ENCODE measurements around the gene DIPK1A.
A peak's percentile ranks its signal among the peaks of the same experiment; 100 is the strongest.
"Not testable (repeated sequence)": the region's sequence is repeated elsewhere in the genome, so short reads cannot be mapped to it uniquely, and the experiment has no call there.

The DIPK1A gene

GRCh38 chr1:92921031-92922023, 39.9 kb downstream of the DIPK1A start:
- no peak for DNase-seq

- DNase-seq, result no peak
Measured at GRCh38 chr1:92916899-92917298, 44.4 kb downstream of the DIPK1A start.

DNA sequence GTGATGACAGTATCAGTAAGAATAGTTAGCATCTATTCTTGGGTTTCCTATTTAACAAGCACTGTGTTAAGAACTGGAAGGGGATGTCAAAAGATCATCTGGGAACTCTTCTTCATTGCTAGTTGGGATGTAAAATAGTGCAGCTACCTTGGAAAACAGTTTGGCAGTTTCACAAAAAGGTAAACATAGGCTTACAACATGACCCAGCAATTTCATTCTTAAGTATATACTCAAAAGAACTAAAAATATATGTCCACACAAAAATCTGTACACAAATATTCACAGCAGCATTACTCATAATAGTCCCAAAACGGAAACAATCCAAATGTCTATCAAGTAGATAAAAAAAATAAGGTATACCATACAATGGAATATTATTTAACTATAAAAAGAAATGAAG, 45.7 kb downstream of the DIPK1A start:
- DNase-seq, result no peak

DNA sequence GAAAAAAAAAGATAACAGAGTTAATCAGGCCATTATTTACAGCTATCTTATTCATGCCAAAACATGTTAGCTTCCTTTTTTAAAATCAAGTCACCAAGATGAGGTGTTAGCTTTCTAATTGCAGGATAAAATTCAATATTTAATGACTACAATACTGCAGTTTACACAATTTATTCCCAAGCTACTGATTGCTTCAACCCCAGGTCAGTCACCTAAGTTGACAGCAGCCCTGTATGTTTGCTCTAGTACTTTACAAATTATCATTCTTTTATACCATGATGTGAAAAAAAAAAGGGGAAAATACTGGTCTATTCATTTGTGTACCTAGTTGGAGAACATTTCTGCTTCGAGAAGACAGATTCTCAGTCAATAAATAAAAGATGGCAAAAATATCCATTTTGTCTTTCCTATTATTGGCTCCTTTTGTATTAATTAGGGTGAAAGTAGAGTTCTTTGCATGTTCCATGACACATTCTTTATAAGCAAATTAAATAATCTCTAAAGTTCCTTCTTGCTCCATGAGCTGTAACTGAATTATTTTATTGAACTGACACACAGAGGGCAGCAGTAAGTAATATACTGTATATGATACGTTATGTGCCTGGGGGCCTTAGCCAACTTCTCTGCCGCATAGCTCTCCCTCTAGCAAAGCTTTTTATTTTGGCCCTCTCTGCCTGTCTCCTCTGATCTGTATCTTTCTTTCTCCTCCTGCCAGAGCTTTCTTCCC, 48.0 kb downstream of the DIPK1A start:
- no peak for DNase-seq

DNA sequence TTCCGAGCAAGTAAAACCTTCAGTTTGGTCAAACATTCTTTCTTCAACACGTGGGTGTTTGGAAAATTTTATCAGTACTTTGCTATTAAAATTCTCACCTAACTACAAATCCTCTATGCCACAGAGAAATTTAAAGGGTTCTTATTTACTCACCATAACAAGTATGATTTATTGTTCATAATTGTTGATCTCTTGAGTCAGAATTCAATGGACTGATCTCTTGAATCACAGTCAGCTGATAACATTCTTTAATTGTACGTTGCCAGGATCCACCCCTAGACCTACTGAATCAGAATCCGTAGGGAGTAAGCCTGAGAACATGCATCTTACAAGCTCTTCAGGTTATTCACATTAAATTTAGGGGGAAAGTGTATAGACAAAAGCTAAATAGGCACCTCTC, 51.2 kb downstream of the DIPK1A start:
- DNase-seq, result no peak

DNA sequence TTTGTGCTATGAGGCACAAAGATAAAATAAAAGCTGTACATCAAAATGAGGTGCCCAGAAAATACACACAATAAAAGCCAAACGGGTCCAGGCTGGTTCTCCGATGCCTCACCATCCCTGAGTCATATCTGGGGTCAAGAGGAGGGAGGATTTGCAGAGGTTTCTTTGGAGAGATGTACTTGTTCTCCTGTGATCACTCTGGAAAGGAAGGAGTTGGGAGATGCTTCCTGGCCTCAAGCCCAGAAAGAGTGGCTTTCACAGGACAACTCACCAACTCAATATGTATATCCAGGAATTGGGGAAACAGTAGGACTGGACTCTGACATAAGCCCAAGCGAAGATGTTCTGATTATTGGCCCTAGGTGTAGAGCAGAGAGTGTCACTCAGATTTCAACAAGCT, 51.9 kb downstream of the DIPK1A start:
- peak in 1 of 56 donors; percentile 23 for DNase-seq

- DNase-seq, result no peak
Measured at GRCh38 chr1:92907949-92908684, 53.1 kb downstream of the DIPK1A start.

- no peak for DNase-seq
Measured at GRCh38 chr1:92903765-92904164, 57.5 kb downstream of the DIPK1A start.

GRCh38 chr1:92902406-92902744, 58.9 kb downstream of the DIPK1A start:
- DNase-seq, result no peak

GRCh38 chr1:92901699-92902405, 59.4 kb downstream of the DIPK1A start:
- DNase-seq, result no peak

GRCh38 chr1:92901126-92901525, 60.1 kb downstream of the DIPK1A start:
- DNase-seq, result no peak

- DNase-seq, result no peak
Measured at GRCh38 chr1:92900539-92900938, 60.7 kb downstream of the DIPK1A start.

DNA sequence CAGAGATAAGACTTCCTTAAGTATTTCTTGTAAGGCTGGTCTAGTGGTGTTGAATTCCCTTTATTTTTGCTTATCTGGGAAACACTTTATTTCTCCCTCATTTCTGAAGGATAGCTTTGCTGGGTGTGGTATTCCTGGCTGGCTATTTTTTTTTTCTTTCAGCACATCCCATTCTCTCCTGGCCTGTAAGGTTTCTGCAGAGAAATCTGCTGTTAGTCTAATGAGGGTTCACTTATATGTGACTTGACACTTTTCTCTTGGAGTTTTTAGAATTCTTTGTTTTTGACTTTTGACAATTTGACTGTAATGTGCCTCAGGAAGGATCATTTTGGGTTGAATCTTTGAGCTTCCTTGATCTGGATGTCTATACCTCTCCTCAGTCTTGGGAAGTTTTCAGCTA, 61.5 kb downstream of the DIPK1A start:
- DNase-seq, result no peak

DNA sequence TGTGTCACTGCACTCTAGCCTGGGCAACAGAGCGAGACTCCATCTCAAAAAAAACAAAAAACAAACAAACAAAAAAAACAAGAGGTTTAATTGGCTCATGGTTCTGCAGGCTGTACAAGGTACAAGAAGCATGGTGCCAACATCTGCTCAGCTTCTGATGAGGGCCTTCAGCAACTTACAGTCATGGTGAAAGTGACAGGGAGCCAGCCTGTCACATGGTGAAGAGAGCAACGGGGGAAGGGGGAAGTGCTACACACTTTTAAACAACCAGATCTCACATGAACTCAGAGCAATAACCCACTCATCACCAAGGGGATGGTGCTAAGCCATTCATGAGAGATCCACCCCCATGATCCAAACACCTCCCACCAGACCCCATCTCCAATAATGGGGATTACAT, 63.2 kb downstream of the DIPK1A start:
- DNase-seq, result not testable (repeated sequence)

DNA sequence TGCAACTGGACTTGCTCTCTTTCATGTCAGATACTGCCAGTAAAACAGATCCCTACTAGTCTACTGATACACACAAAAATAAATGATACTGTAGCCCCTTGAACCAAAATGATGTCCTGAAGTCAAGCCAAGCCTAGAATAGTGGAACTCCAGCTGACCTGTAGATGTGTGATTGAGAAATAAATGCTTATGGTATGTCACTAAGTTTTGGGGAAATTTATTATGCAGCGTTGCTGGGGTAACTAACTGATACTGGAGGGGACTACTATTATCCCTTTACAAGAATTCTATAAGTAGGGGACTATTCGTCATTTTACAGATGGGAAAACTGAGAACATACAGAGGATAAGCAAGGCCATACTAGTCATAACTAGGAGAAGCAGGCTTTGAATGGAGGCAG, 73.8 kb downstream of the DIPK1A start:
- no peak for DNase-seq

- DNase-seq, result no peak
Measured at GRCh38 chr1:92886886-92887419, 74.3 kb downstream of the DIPK1A start.

- DNase-seq, result no peak
Measured at GRCh38 chr1:92884195-92884594, 77.1 kb downstream of the DIPK1A start.

DNA sequence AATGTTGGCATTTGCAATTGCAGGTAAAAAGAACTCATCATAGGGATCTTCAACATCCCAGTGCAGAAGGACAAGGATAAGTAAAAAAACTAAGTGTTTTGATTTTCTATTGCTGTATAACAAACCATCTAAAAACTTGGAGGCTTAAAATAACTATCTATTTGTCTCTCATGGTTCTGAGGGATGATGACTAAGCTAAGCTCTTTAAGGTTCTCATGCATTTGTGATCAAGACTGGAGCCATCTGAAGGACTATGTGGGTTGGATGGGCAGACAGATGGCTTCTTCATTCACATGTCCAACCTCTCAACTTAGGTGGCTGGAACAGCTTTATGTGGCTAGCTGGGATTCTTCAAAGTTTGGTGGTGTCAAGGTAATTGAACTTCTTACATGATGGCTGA, 78.0 kb downstream of the DIPK1A start:
- DNase-seq, result no peak

DNA sequence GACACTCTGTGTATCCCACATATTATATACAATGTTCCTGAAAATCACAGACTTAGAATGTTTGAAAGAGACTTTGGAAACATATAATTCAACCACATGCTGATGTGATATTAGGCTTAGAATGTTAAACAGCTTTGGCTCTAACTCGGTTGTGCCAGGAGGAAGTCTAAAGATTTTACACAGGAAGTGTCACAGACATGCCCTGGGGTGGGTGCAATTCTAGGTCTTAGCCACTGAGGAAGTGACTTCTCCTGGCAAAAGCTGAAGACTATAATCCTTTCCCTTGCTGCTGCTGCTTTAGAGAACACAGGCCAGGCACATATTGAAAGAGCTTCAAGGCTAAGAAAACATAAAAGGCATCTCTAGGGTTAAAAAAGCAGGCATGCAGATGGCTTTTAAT, 78.4 kb downstream of the DIPK1A start:
- DNase-seq, result no peak

- no peak for DNase-seq
Measured at GRCh38 chr1:92881391-92881790, 79.9 kb downstream of the DIPK1A start.

Data from nucleus accumbens (tissue), 56 donors.